Mesenchymal stem cell (in vitro differentiated cells and primary cell): ENCODE results near the gene YAP1.

ENCODE experiments used
- DNase-seq: peaks from one replicate; pipeline ENCODE4 v3.0.0-alpha.2; 2013
- H2AFZ ChIP-seq: one replicate; pipeline ENCODE4 v1.6.1; 2013; ENCODE audit warnings: low read depth, mild to moderate bottlenecking, control low read depth, inconsistent platforms, low read length, moderate library complexity
- H2AK5ac ChIP-seq: 2 replicates; pipeline ENCODE4 v1.6.1; 2013; ENCODE audit warnings: low read length, moderate library complexity, mild to moderate bottlenecking, inconsistent platforms; ENCODE audit not compliant: severe bottlenecking
- H2BK120ac ChIP-seq: one replicate; pipeline ENCODE4 v1.6.1; 2013; ENCODE audit warnings: low read depth, mild to moderate bottlenecking, inconsistent platforms, low read length, moderate library complexity
- H2BK12ac ChIP-seq, 2 experiments: one replicate each; pipeline ENCODE4 v1.6.1; 2013; ENCODE audit warnings: inconsistent platforms in 2 of 2, low read length in 2 of 2, mild to moderate bottlenecking in 2 of 2, moderate library complexity in 2 of 2, control low read depth in 1 of 2
- H2BK15ac ChIP-seq: one replicate; pipeline ENCODE4 v1.6.1; 2013; ENCODE audit warnings: mild to moderate bottlenecking, low read depth, inconsistent platforms; ENCODE audit not compliant: poor library complexity, severe bottlenecking
- H2BK5ac ChIP-seq: 2 replicates; pipeline ENCODE4 v1.6.1; 2013; ENCODE audit warnings: low read depth, mild to moderate bottlenecking, low read length, control low read depth, inconsistent platforms; ENCODE audit not compliant: poor library complexity, severe bottlenecking
- H3K14ac ChIP-seq, 2 experiments: one replicate each; pipeline ENCODE4 v1.6.1; 2013; ENCODE audit warnings: inconsistent platforms in 2 of 2, low read length in 2 of 2, control low read depth in 1 of 2, mild to moderate bottlenecking in 1 of 2, moderate library complexity in 1 of 2
- H3K18ac ChIP-seq, 2 experiments: one replicate each; pipeline ENCODE4 v1.6.1; 2013; ENCODE audit warnings: inconsistent platforms in 2 of 2, low read length in 2 of 2, control low read depth in 1 of 2, low read depth in 1 of 2, mild to moderate bottlenecking in 1 of 2
- H3K23ac ChIP-seq, 2 experiments: one replicate each; pipeline ENCODE4 v1.6.1; 2013; ENCODE audit warnings: inconsistent platforms in 2 of 2, low read length in 2 of 2, mild to moderate bottlenecking in 2 of 2, moderate library complexity in 2 of 2, control low read depth in 1 of 2
- H3K27ac ChIP-seq: 2 replicates; pipeline ENCODE4 v1.5.1; 2013; ENCODE audit warnings: mild to moderate bottlenecking, moderate library complexity, low read length, control low read depth, inconsistent platforms; ENCODE audit not compliant: poor library complexity, severe bottlenecking
- H3K27me3 ChIP-seq, 2 experiments: 2 replicates each; pipeline versions ENCODE4 v1.6.1 to v1.7.0; 2013; ENCODE audit warnings: low read length in 2 of 2, mild to moderate bottlenecking in 2 of 2, moderate library complexity in 2 of 2, control low read depth in 1 of 2, inconsistent platforms in 1 of 2; ENCODE audit not compliant: control insufficient read depth in 1 of 2, insufficient read depth in 1 of 2
- H3K36me3 ChIP-seq, 2 experiments: 2 replicates each; pipeline versions ENCODE4 v1.6.1 to v1.7.0; 2013; ENCODE audit warnings: low read length in 2 of 2, control low read depth in 1 of 2, inconsistent platforms in 1 of 2, low read depth in 1 of 2, mild to moderate bottlenecking in 1 of 2; ENCODE audit not compliant: insufficient read depth in 2 of 2, control insufficient read depth in 1 of 2
- H3K4ac ChIP-seq, 2 experiments: one replicate each; pipeline ENCODE4 v1.6.1; 2013; ENCODE audit warnings: inconsistent platforms in 2 of 2, low read length in 2 of 2, mild to moderate bottlenecking in 2 of 2, moderate library complexity in 2 of 2, control low read depth in 1 of 2, low read depth in 1 of 2
- H3K4me1 ChIP-seq: 2 replicates; pipeline ENCODE4 v1.6.1; 2013; ENCODE audit warnings: low read depth, low read length, control low read depth; ENCODE audit not compliant: control insufficient read depth, insufficient read depth
- H3K4me2 ChIP-seq: 2 replicates; pipeline ENCODE4 v1.6.1; 2013; ENCODE audit warnings: low read length, mild to moderate bottlenecking, inconsistent platforms; ENCODE audit not compliant: poor library complexity, severe bottlenecking
- H3K4me3 ChIP-seq, 2 experiments: 2 replicates each; pipeline versions ENCODE4 v1.5.1 to v1.7.0; 2013; ENCODE audit warnings: low read length in 2 of 2, mild to moderate bottlenecking in 2 of 2, control low read depth in 1 of 2, low read depth in 1 of 2; ENCODE audit not compliant: insufficient read depth in 1 of 2
- H3K79me1 ChIP-seq: replicated peaks from 2 replicates; pipeline ENCODE4 v1.6.1; 2013; ENCODE audit warnings: mild to moderate bottlenecking, control low read depth, low read length, inconsistent platforms; ENCODE audit not compliant: poor library complexity, severe bottlenecking
- H3K9ac ChIP-seq: 2 replicates; pipeline ENCODE4 v1.7.0; 2013; ENCODE audit warnings: mild to moderate bottlenecking, low read length, moderate library complexity
- H3K9me3 ChIP-seq: 2 replicates; pipeline ENCODE4 v1.7.0; 2013; ENCODE audit warnings: mild to moderate bottlenecking, low read length; ENCODE audit not compliant: control insufficient read depth
- H4K8ac ChIP-seq: one replicate; pipeline ENCODE4 v1.6.1; 2013; ENCODE audit warnings: inconsistent platforms, mild to moderate bottlenecking, low read length, moderate library complexity
- H4K91ac ChIP-seq: one replicate; pipeline ENCODE4 v1.6.1; 2013; ENCODE audit warnings: mild to moderate bottlenecking, low read length, inconsistent platforms
- WGBS: methylation state at CpG from one replicate; pipeline ENCODE4 v1.1.7; 2013; ENCODE audit warnings: mixed read lengths; 5-methylcytosine and 5-hydroxymethylcytosine counted together

YAP1 gene

DNA sequence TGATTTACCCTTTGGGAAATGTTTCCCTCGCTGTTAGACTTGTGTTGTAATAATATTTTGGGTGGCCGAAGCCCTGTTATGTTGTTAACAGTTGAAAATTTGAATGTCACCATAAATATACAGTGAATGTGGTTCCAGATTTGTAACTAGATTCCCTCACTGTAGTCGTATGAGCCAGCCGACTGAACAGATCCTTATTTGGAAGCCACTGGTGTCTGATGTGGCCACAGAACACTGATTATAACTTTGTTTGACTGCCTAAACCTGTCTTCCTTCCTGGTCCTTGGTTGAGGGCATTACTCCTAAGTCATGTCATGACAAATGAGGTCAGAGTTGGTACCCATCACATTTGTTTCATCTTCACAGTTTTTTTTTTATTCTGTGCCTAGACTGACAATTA, 45.4 kb downstream of the YAP1 start:
- Histone ChIP-seq H2AK5ac (no peak overlapping the region), H3K14ac (no peak overlapping the region), H3K4me2 (no peak overlapping the region), H3K9me3 (no peaks in the 10 kb centered on the region), H2BK120ac (no peak overlapping the region), H4K8ac (no peak overlapping the region), H3K27me3 (no peaks in the 10 kb centered on the region), H3K4ac (no peak overlapping the region), H3K27ac (no peak overlapping the region), H3K18ac (no peak overlapping the region), H3K23ac (no peak overlapping the region), H3K9ac (no peak overlapping the region), H2AFZ (no peak overlapping the region), H3K4me1 (peaks cover 1% of the 10 kb centered on the region), H2BK12ac (no peak overlapping the region), H3K4me3 (no peak overlapping the region), H3K36me3 (peaks cover 3 to 9% of the 10 kb centered on the region in 2 experiments), H4K91ac (no peak overlapping the region), H3K79me1 (no peaks in the 10 kb centered on the region), H2BK15ac (no peak overlapping the region), H2BK5ac (no peak overlapping the region)
- peak; percentile 43 for DNase-seq
- WGBS: 72% methylated on average over 4 of the region's 4 CpGs

DNA sequence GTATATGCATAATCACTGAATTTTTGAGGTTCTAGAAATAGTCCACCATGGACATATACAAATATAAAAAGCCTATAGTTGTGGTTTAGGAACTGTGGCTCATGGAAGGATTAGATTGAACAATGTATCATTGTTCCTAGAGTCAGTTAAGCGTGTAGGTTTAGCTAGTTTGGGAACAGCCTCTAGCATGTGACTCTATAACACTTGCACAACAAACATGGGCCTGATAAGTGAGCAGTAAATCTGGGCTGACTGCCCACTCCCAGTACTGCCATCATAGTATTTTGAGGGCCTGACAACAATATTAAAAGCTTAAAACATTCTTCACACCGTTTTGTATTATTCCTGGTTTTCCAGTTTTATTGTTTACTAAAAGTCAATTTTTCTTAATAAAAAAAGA, 47.0 kb downstream of the YAP1 start:
- WGBS: 45% methylated on average over 1 of the region's 2 CpGs
- H3K9me3 ChIP-seq: no peaks in the 10 kb centered on the region
- no peak overlapping the region for H2BK15ac ChIP-seq
- H3K36me3 ChIP-seq: peaks cover 5 to 10% of the 10 kb centered on the region in 2 experiments
- H2AFZ ChIP-seq: no peak overlapping the region
- peak; percentile 59 for DNase-seq
- no peak overlapping the region for H2AK5ac ChIP-seq
- no peaks in the 10 kb centered on the region for H3K79me1 ChIP-seq
- H3K4ac ChIP-seq: no peak overlapping the region
- H3K18ac ChIP-seq: no peak overlapping the region
- H3K23ac ChIP-seq: no peak overlapping the region
- H4K8ac ChIP-seq: no peak overlapping the region
- H3K9ac ChIP-seq: peak overlapping the region; percentile 23
- no peak overlapping the region for H2BK120ac ChIP-seq
- H3K14ac ChIP-seq: no peak overlapping the region
- no peak overlapping the region for H3K4me2 ChIP-seq
- H3K4me3 ChIP-seq: no peak overlapping the region
- no peak overlapping the region for H2BK5ac ChIP-seq
- no peak overlapping the region for H2BK12ac ChIP-seq
- no peak overlapping the region for H3K27ac ChIP-seq
- no peaks in the 10 kb centered on the region for H3K27me3 ChIP-seq
- peaks cover 1% of the 10 kb centered on the region for H3K4me1 ChIP-seq
- no peak overlapping the region for H4K91ac ChIP-seq

DNA sequence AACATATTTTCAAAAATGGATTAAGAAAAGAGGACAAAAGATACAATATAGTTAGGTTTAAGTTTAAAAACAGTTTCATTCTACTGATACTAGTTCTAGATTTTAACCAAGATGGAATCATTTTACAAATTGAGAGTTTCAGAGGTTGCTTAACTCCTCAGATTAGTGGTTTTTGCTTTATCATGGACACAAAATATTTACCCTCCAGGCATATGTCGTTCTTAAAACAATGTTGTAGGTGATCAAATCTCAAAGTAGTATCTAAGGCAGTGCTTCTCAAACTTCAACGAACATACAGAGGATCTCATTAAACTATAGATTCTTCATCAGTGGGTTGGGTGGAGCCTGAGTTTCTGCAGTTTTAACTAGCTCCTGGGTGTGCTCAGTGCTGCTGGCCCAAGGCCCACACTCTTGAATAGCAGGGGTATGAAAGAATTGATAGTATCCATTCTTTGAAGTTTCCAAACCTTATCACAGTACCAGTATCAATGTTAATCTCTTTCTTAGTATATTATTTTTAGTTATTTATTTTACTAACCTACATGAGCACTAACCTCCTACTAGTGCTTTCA, 48.0 kb downstream of the YAP1 start:
- Histone ChIP-seq H3K79me1 (no peaks in the 10 kb centered on the region), H3K4me2 (no peak overlapping the region), H3K14ac (no peak overlapping the region), H3K4me3 (no peak overlapping the region), H3K4ac (no peak overlapping the region), H2BK120ac (no peak overlapping the region), H3K4me1 (peaks cover 3% of the 10 kb centered on the region), H2AFZ (no peak overlapping the region), H2BK15ac (no peak overlapping the region), H2BK12ac (no peak overlapping the region), H4K8ac (no peak overlapping the region), H2BK5ac (no peak overlapping the region), H3K27me3 (no peaks in the 10 kb centered on the region), H3K18ac (no peak overlapping the region), H3K23ac (no peak overlapping the region), H3K9ac (no peak overlapping the region), H3K36me3 (peaks cover 5 to 18% of the 10 kb centered on the region in 2 experiments), H4K91ac (no peak overlapping the region), H3K27ac (no peak overlapping the region), H2AK5ac (no peak overlapping the region), H3K9me3 (no peaks in the 10 kb centered on the region)
- WGBS: no CpG with 5 or more reads among the region's 2 CpGs
- DNase-seq: no peak

DNA sequence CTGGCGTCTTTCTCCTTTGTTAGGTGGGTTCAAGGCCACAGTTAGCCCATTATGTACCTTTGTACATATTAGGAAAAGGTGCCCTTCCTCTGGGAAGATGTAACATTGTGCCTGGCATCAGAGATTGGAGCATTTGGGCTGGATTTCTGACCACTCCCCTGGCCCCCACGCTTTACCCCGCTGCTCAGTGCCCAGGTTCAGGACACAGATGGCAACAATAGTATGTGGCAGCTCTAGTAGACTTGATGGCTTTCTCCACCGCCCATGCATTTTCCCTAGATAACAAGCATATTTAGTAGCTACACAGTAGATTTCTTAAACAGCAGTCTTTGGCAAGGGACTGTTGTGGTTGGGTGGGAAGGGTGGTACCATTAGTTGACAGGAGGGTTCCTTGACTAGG, 53.1 kb downstream of the YAP1 start:
- Histone ChIP-seq H2BK12ac (no peak overlapping the region), H3K4ac (peak overlapping the region in 1 of 2 experiments; percentile 46), H2AK5ac (no peak overlapping the region), H4K8ac (no peak overlapping the region), H3K36me3 (peaks cover 15 to 46% of the 10 kb centered on the region in 2 experiments), H3K9me3 (no peaks in the 10 kb centered on the region), H3K18ac (no peak overlapping the region), H3K23ac (no peak overlapping the region), H2BK15ac (no peak overlapping the region), H2BK120ac (no peak overlapping the region), H3K79me1 (peaks cover 6% of the 10 kb centered on the region), H3K27me3 (no peaks in the 10 kb centered on the region), H3K4me3 (no peak overlapping the region), H3K4me1 (peaks cover 2% of the 10 kb centered on the region), H3K14ac (no peak overlapping the region), H3K9ac (no peak overlapping the region), H2BK5ac (no peak overlapping the region), H3K27ac (no peak overlapping the region), H4K91ac (no peak overlapping the region), H2AFZ (no peak overlapping the region), H3K4me2 (no peak overlapping the region)
- no peak for DNase-seq
- WGBS: 97% methylated on average over 3 of the region's 4 CpGs
